ENCODE results near the gene AFP.

DNA sequence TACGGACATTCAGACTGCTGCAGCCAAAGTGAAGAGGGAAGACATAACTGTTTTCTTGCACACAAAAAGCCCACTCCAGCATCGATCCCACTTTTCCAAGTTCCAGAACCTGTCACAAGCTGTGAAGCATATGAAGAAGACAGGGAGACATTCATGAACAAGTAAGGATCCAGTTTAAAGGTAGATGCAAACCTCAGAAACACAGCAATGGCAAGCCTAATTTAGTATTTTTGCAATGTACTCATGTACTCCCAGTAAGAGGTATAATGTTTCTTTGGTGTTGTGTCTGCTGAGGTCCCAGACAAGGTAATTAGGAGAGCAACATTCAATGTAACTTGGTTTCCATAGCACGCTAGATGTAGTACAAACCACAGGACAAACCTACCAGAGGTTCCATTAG lies 4.6 kb downstream of the AFP start:
- TF ChIP-seq, protein P1, sequence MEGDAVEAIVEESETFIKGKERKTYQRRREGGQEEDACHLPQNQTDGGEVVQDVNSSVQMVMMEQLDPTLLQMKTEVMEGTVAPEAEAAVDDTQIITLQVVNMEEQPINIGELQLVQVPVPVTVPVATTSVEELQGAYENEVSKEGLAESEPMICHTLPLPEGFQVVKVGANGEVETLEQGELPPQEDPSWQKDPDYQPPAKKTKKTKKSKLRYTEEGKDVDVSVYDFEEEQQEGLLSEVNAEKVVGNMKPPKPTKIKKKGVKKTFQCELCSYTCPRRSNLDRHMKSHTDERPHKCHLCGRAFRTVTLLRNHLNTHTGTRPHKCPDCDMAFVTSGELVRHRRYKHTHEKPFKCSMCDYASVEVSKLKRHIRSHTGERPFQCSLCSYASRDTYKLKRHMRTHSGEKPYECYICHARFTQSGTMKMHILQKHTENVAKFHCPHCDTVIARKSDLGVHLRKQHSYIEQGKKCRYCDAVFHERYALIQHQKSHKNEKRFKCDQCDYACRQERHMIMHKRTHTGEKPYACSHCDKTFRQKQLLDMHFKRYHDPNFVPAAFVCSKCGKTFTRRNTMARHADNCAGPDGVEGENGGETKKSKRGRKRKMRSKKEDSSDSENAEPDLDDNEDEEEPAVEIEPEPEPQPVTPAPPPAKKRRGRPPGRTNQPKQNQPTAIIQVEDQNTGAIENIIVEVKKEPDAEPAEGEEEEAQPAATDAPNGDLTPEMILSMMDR (conservative IDR thresholded peaks at IDR 0.05; ENCODE audit: low read depth, low read length) = no peak
- no peak for TF ChIP-seq EZH2 (IDR thresholded peaks at IDR 0.05; ENCODE audit: borderline replicate concordance, low read depth, low read length, poor library complexity, severe bottlenecking)

All from A673 (cell line).